H1 (cell line): ENCODE data around the gene STX8. TPM values are rescaled to one million over a fixed set of nuclear protein-coding genes. Genes with fewer than 3 reads are reported as not detected.

Experiments
- CTCF ChIA-PET: fragments of 300-600 bp; sonication (Branson Sonifier 250); formaldehyde crosslinking; loops from one replicate; lab custom pipeline; 2021; ENCODE audit not compliant: partially characterized antibody; lab: Charles Lee
- POLR2A ChIA-PET: fragments of 300-600 bp; sonication (Branson Sonifier 250); formaldehyde crosslinking; loops from one replicate; lab custom pipeline; 2021; ENCODE audit warnings: inconsistent platforms; ENCODE audit not compliant: partially characterized antibody; lab: Charles Lee
- DNase-seq, 2 experiments: peaks; one replicate each; pipeline versions ENCODE4 v3.0.0 to v3.0.0-alpha.2; 2010 to 2022; ENCODE audit warnings: low spot score in 2 of 2, low read depth in 1 of 2, mixed read lengths in 1 of 2
- FAIRE-seq: peaks from 2 replicates; lab custom pipeline; 2011; peaks lifted over from hg19 to GRCh38; lab: Jason Lieb, UNC
- H2AFZ ChIP-seq: 2 replicates; pipeline ENCODE4 v1.8.1; 2012; ENCODE audit warnings: low read length, inconsistent platforms
- H2AK5ac ChIP-seq: 2 replicates; pipeline ENCODE4 v1.6.1; 2013; ENCODE audit warnings: low read depth, low read length
- H2BK120ac ChIP-seq: replicated peaks from 2 replicates; pipeline ENCODE3; 2013; ENCODE audit warnings: low read depth, low read length, inconsistent platforms
- H2BK12ac ChIP-seq: 2 replicates; pipeline ENCODE4 v1.6.1; 2013; ENCODE audit warnings: low read depth, low read length
- H2BK15ac ChIP-seq: 2 replicates; pipeline ENCODE4 v1.6.1; 2013; ENCODE audit warnings: low read length
- H2BK20ac ChIP-seq: 2 replicates; pipeline ENCODE4 v1.6.1; 2013; ENCODE audit warnings: low read length
- H2BK5ac ChIP-seq: 2 replicates; pipeline ENCODE4 v1.6.1; 2013; ENCODE audit warnings: low read depth, low read length
- H3K14ac ChIP-seq: 2 replicates; pipeline ENCODE4 v1.6.1; 2013; ENCODE audit warnings: inconsistent platforms; ENCODE audit not compliant: insufficient read length
- H3K18ac ChIP-seq: 2 replicates; pipeline ENCODE4 v1.6.1; 2013; ENCODE audit warnings: low read length; ENCODE audit errors: extremely low read depth
- H3K23ac ChIP-seq: 2 replicates; pipeline ENCODE4 v1.6.1; 2013; ENCODE audit warnings: inconsistent platforms; ENCODE audit not compliant: insufficient read length
- H3K23me2 ChIP-seq: 2 replicates; pipeline ENCODE4 v1.6.1; 2013; ENCODE audit warnings: low read depth, low read length
- H3K27ac ChIP-seq: 2 replicates; pipeline ENCODE4 v1.6.1; 2011; ENCODE audit warnings: low read depth, low read length, inconsistent platforms
- H3K27me3 ChIP-seq, 4 experiments: replicated peaks in 1 of 4; 1 replicate in 1 of 4; 2 replicates in 3 of 4; pipeline versions ENCODE4 v1.6.1 to v1.8.1; 2011 to 2013; ENCODE audit warnings: low read length in 3 of 4, mild to moderate bottlenecking in 3 of 4, inconsistent platforms in 2 of 4, mixed read lengths in 2 of 4, moderate library complexity in 1 of 4; ENCODE audit not compliant: control insufficient read depth in 3 of 4, insufficient read depth in 3 of 4; ENCODE audit errors: extremely low read depth in 1 of 4
- H3K36me3 ChIP-seq, 4 experiments: 2 replicates each; pipeline versions ENCODE4 v1.6.1 to v1.8.1; 2011 to 2013; ENCODE audit warnings: mild to moderate bottlenecking in 4 of 4, low read length in 3 of 4, moderate library complexity in 2 of 4, control low read depth in 1 of 4, inconsistent platforms in 1 of 4; ENCODE audit not compliant: insufficient read depth in 4 of 4, control insufficient read depth in 2 of 4
- H3K4ac ChIP-seq: replicated peaks from 2 replicates; pipeline ENCODE3; 2013; ENCODE audit warnings: low read length, low read depth, mixed read lengths, inconsistent platforms; ENCODE audit not compliant: insufficient read length
- H3K4me1 ChIP-seq, 4 experiments: replicated peaks in 1 of 4; 1 replicate in 1 of 4; 2 replicates in 3 of 4; pipeline versions ENCODE4 v1.6.1 to v1.8.1; 2011 to 2013; ENCODE audit warnings: low read length in 3 of 4, inconsistent platforms in 2 of 4, mixed read lengths in 1 of 4; ENCODE audit not compliant: insufficient read depth in 4 of 4, control insufficient read depth in 3 of 4
- H3K4me2 ChIP-seq, 2 experiments: 2 replicates each; pipeline versions ENCODE4 v1.6.1 to v1.8.1; 2011 to 2013; ENCODE audit warnings: low read depth in 2 of 2, low read length in 2 of 2, control low read depth in 1 of 2, inconsistent platforms in 1 of 2, mild to moderate bottlenecking in 1 of 2; ENCODE audit not compliant: insufficient read depth in 1 of 2
- H3K4me3 ChIP-seq, 4 experiments: fragments of 200-600, 300-600 bp in 1 of 4; sonication (generic), shearing (Covaris generic), sonication (Bioruptor Twin) in 1 of 4; 2 replicates each; pipeline versions ENCODE4 v1.5.1 to v1.8.1; 2011 to 2016; ENCODE audit warnings: low read length in 4 of 4, low read depth in 3 of 4, control low read depth in 2 of 4, inconsistent platforms in 2 of 4, mild to moderate bottlenecking in 2 of 4, mixed read lengths in 1 of 4, moderate library complexity in 1 of 4; ENCODE audit not compliant: insufficient read depth in 2 of 4; ENCODE audit errors: extremely low read depth in 1 of 4
- H3K56ac ChIP-seq: replicated peaks from 2 replicates; pipeline ENCODE3; 2013; ENCODE audit warnings: low read depth, mild to moderate bottlenecking, mixed read lengths, low read length, inconsistent platforms; ENCODE audit not compliant: insufficient read length
- H3K79me1 ChIP-seq: 2 replicates; pipeline ENCODE4 v1.6.1; 2013; ENCODE audit warnings: low read depth, low read length, control low read depth
- H3K79me2 ChIP-seq, 2 experiments: 2 replicates each; pipeline versions ENCODE4 v1.6.1 to v1.8.1; 2012 to 2013; ENCODE audit warnings: low read length in 2 of 2, mild to moderate bottlenecking in 2 of 2, inconsistent platforms in 1 of 2; ENCODE audit not compliant: insufficient read depth in 2 of 2, control insufficient read depth in 1 of 2
- H3K9ac ChIP-seq, 4 experiments: replicated peaks in 1 of 4; 1 replicate in 1 of 4; 2 replicates in 3 of 4; pipeline versions ENCODE4 v1.6.1 to v1.8.1; 2011 to 2013; ENCODE audit warnings: low read depth in 3 of 4, low read length in 3 of 4, control low read depth in 2 of 4, mild to moderate bottlenecking in 2 of 4, moderate library complexity in 2 of 4, inconsistent platforms in 1 of 4; ENCODE audit errors: extremely low read depth in 1 of 4
- H3K9me3 ChIP-seq, 2 experiments: 2 replicates each; pipeline versions ENCODE4 v1.6.1 to v1.8.1; 2012 to 2013; ENCODE audit warnings: mild to moderate bottlenecking in 2 of 2, moderate library complexity in 2 of 2, control low read depth in 1 of 2, inconsistent platforms in 1 of 2, low read depth in 1 of 2, low read length in 1 of 2, mixed read lengths in 1 of 2; ENCODE audit not compliant: insufficient read depth in 2 of 2
- H4K20me1 ChIP-seq, 2 experiments: replicated peaks in 1 of 2; 2 replicates each; pipeline versions ENCODE3 to v1.8.1; 2011 to 2013; ENCODE audit warnings: inconsistent platforms in 2 of 2, low read length in 2 of 2, mild to moderate bottlenecking in 1 of 2; ENCODE audit not compliant: insufficient read depth in 2 of 2, control insufficient read depth in 1 of 2
- H4K5ac ChIP-seq: 2 replicates; pipeline ENCODE4 v1.6.1; 2013; ENCODE audit warnings: low read length, low read depth, mixed read lengths, inconsistent platforms; ENCODE audit not compliant: insufficient read length
- H4K8ac ChIP-seq: 2 replicates; pipeline ENCODE4 v1.8.0; 2013; ENCODE audit warnings: mild to moderate bottlenecking, moderate library complexity, low read length, inconsistent platforms; ENCODE audit not compliant: insufficient read depth; ENCODE audit errors: extremely low read depth
- H4K91ac ChIP-seq: replicated peaks from 2 replicates; pipeline ENCODE3; 2013; ENCODE audit warnings: low read length, mixed read lengths, inconsistent platforms; ENCODE audit not compliant: insufficient read length
- ATF3 ChIP-seq: IDR thresholded peaks from 2 replicates; pipeline ENCODE4 v1.6.1; 2011; ENCODE audit warnings: low read depth, mild to moderate bottlenecking, low read length; ENCODE audit not compliant: insufficient read depth
- GABPA ChIP-seq: IDR thresholded peaks from 2 replicates; pipeline ENCODE4 v1.6.1; 2011; ENCODE audit warnings: mild to moderate bottlenecking, low read length, moderate library complexity, borderline replicate concordance; ENCODE audit not compliant: insufficient read depth
- HDAC6 ChIP-seq: IDR thresholded peaks from one replicate; pipeline ENCODE4 v1.7.1; 2012; ENCODE audit warnings: low read depth, mild to moderate bottlenecking, inconsistent platforms, low read length, moderate library complexity
- POLR2A ChIP-seq, 2 experiments: IDR thresholded peaks; 1 replicate in 1 of 2; 2 replicates in 1 of 2; pipeline ENCODE4 v1.6.1; 2011; ENCODE audit warnings: low read depth in 2 of 2, low read length in 2 of 2, mild to moderate bottlenecking in 2 of 2; ENCODE audit errors: control extremely low read depth in 1 of 2
- WGBS, 2 experiments: shearing (Covaris generic) in 1 of 2; methylation state at CpG; one replicate each; pipeline versions ENCODE4 v1.1.6 to v1.1.7; 2013 to 2015; ENCODE audit warnings: low lambda C conversion rate in 2 of 2, mixed read lengths in 2 of 2, inconsistent platforms in 1 of 2, low coverage in 1 of 2, missing lambda C conversion rate in 1 of 2; ENCODE audit not compliant: insufficient replicate concordance in 2 of 2, insufficient coverage in 1 of 2, insufficient read length in 1 of 2; ENCODE audit errors: extremely low coverage in 1 of 2, missing lambda C conversion rate in 1 of 2; 5-methylcytosine and 5-hydroxymethylcytosine counted together
- polyA plus RNA-seq, 7 experiments: library from polyadenylated mRNA; depleted of rRNA in 3 of 7; stranded (reverse) in 5 of 7; unstranded in 2 of 7; fragments of >200 nt in 5 of 7; fragments of 200-250 nt in 2 of 7; gene quantifications; 1 replicate in 5 of 7; 2 replicates in 1 of 7; 4 replicates in 1 of 7; pipeline versions ENCODE4 v1.2.1 to v1.2.3, GENCODE V29; 2011 to 2013; ENCODE audit warnings: missing spikeins in 2 of 7, mixed read lengths in 2 of 7
- total RNA-seq: library from RNA; stranded (reverse); fragmentation: NEBNext Ultra II Directional; extraction: Animal tissue kit (Norgen Biotek cat#: 25700); gene quantifications from 2 replicates; pipeline ENCODE4 v1.2.1, GENCODE V29; 2021

The STX8 gene
- total and polyA plus RNA-seq, 2 of the 8 experiments (the other 6 are each of a cell fraction or from before 2014, with no cell fraction given), result 22.8 to 42.5 TPM

- Histone ChIP-seq H3K4ac (no peak overlapping the region), H2AK5ac (no peak overlapping the region), H4K8ac (no peak overlapping the region), H3K23ac (no peak overlapping the region), H3K14ac (no peak overlapping the region), H3K27ac (no peak overlapping the region), H3K9ac (no peak overlapping the region), H3K36me3 (no peaks in the 10 kb centered on the region), H3K27me3 (no peaks in the 10 kb centered on the region), H4K91ac (no peak overlapping the region), H3K4me2 (no peak overlapping the region), H3K79me1 (no peaks in the 10 kb centered on the region), H2BK15ac (no peak overlapping the region), H2BK12ac (no peak overlapping the region), H4K5ac (no peak overlapping the region), H3K18ac (no peak overlapping the region), H3K4me1 (peaks cover 0 to 3% (median 0%) of the 10 kb centered on the region in 4 experiments; a peak in 2 of 7 replicates), H2BK5ac (no peak overlapping the region), H2BK20ac (no peak overlapping the region), H3K56ac (no peak overlapping the region), H3K79me2 (no peaks in the 10 kb centered on the region), H2AFZ (no peak overlapping the region), H3K23me2 (peaks cover 4% of the 10 kb centered on the region; the same call in 1 of the 2 replicates), H3K4me3 (no peak overlapping the region), H4K20me1 (no peaks in the 10 kb centered on the region), H2BK120ac (no peak overlapping the region), H3K9me3 (no peaks in the 10 kb centered on the region)
- DNase-seq, result no peak
- WGBS, 2 experiments, result 90% methylated on average over 4 of the region's 4 CpGs; no CpG with 5 or more reads in 1 of the 2 experiments
- ChIA-PET POLR2A (no interaction called here), CTCF (interaction anchor here (0.6 to 1.5 kb wide), 2 partner anchors 13 to 71 kb away, joined by 3 to 4 read pairs; no protein-coding TSS in a partner anchor)
- FAIRE-seq, result no peak
- TF ChIP-seq GABPA (no peak), POLR2A (IDR thresholded peaks at IDR 0.05; ENCODE audit: control extremely low read depth in 1 of 2, low read depth in 2 of 2, low read length in 2 of 2) (no peak), HDAC6 (no peak), ATF3 (no peak)
Observed at GRCh38 chr17:9409878-9410277, 165.7 kb downstream of the STX8 start.
